HepG2 (cell line): Measurements from ENCODE around the gene ECT2. TPM values are rescaled to one million over a fixed set of nuclear protein-coding genes. Genes with fewer than 3 reads are reported as not detected.

ENCODE experiments used
- ATAC-seq: fragments of 200-7000 bp; cut with Tn5 transposase; 3 replicates; pipeline ENCODE4 v1.9.1; 2020; ENCODE audit warnings: mild to moderate bottlenecking, moderate library complexity
- BruUV-seq: library from RNA; stranded (reverse); fragments of 400-500 nt; replicated peaks from 2 replicates; lab custom pipeline; 2021; lab: Mats Ljungman, UMichigan
- CTCF ChIA-PET: fragments of 300-600 bp; formaldehyde crosslinking; extraction: SDS; loops from one replicate; lab custom pipeline; 2021; ENCODE audit warnings: low total read pairs, inconsistent platforms, low intra/inter-chr PET ratio; lab: Yijun Ruan, JAX
- POLR2A ChIA-PET: fragments of 350-600 bp; sonication (Branson Sonifier 250); formaldehyde crosslinking; loops from one replicate; lab custom pipeline; 2020; ENCODE audit warnings: antibody characterized with exemption, inconsistent platforms; lab: Yijun Ruan, JAX
- DNase-seq: peaks from one replicate; pipeline ENCODE4 v3.0.0-alpha.2; 2015; ENCODE audit warnings: low spot score
- FAIRE-seq: peaks from 3 replicates; lab custom pipeline; 2011; peaks lifted over from hg19 to GRCh38; lab: Jason Lieb, UNC
- H2AFZ ChIP-seq: one replicate; pipeline ENCODE4 v1.6.1; 2011; ENCODE audit warnings: low read length, inconsistent platforms
- H3K27ac ChIP-seq: fragments of 300-600 bp; 3 replicates; pipeline ENCODE4 v1.8.0; 2011; ENCODE audit warnings: mixed run types, mild to moderate bottlenecking, mixed read lengths, low read length, inconsistent platforms; ENCODE audit not compliant: insufficient read depth; ENCODE audit errors: extremely low read length
- H3K27me3 ChIP-seq, 2 experiments: fragments of 200-600 bp in 1 of 2; 2 replicates in 1 of 2; 3 replicates in 1 of 2; pipeline versions ENCODE4 v1.6.0 to v1.8.0; 2011; ENCODE audit warnings: low read length in 2 of 2, mild to moderate bottlenecking in 2 of 2, moderate library complexity in 2 of 2, inconsistent platforms in 1 of 2; ENCODE audit not compliant: insufficient read depth in 2 of 2, control insufficient read depth in 1 of 2
- H3K36me3 ChIP-seq, 2 experiments: fragments of 200-600 bp in 1 of 2; replicated peaks in 1 of 2; 2 replicates in 1 of 2; 3 replicates in 1 of 2; pipeline versions ENCODE4 v1.5.1 to v1.8.0; 2011; ENCODE audit warnings: low read length in 2 of 2, inconsistent platforms in 1 of 2; ENCODE audit not compliant: insufficient read depth in 2 of 2, control insufficient read depth in 1 of 2
- H3K4me1 ChIP-seq: 2 replicates; pipeline ENCODE4 v1.5.1; 2012; ENCODE audit warnings: low read length, inconsistent platforms; ENCODE audit not compliant: insufficient read depth
- H3K4me2 ChIP-seq: 2 replicates; pipeline ENCODE4 v1.6.0; 2011; ENCODE audit warnings: low read depth, low read length, inconsistent platforms
- H3K4me3 ChIP-seq, 3 experiments: fragments of 200-600 bp in 1 of 3; sonication (generic), shearing (Covaris generic) in 1 of 3; replicated peaks in 1 of 3; 2 replicates each; pipeline ENCODE4 v1.5.1; 2011 to 2016; ENCODE audit warnings: low read length in 3 of 3, inconsistent platforms in 2 of 3, low read depth in 2 of 3, mild to moderate bottlenecking in 2 of 3, control low read depth in 1 of 3, mixed read lengths in 1 of 3; ENCODE audit not compliant: insufficient read depth in 1 of 3
- H3K79me2 ChIP-seq: one replicate; pipeline ENCODE4 v1.6.1; 2011; ENCODE audit warnings: low read length, inconsistent platforms; ENCODE audit not compliant: insufficient read depth
- H3K9ac ChIP-seq: 2 replicates; pipeline ENCODE4 v1.6.0; 2011; ENCODE audit warnings: mild to moderate bottlenecking, low read depth, low read length, inconsistent platforms; ENCODE audit not compliant: insufficient read depth
- H3K9me3 ChIP-seq: 2 replicates; pipeline ENCODE4 v1.5.1; 2012; ENCODE audit warnings: mild to moderate bottlenecking, low read length
- H4K20me1 ChIP-seq: 2 replicates; pipeline ENCODE4 v1.6.0; 2011; ENCODE audit warnings: inconsistent platforms, mild to moderate bottlenecking, low read length, moderate library complexity; ENCODE audit not compliant: insufficient read depth
- ATF7 ChIP-seq, 2 experiments: fragments of 450-650 bp in 1 of 2; sonication (generic) in 1 of 2; formaldehyde crosslinking in 1 of 2; IDR thresholded peaks; 2 replicates each; pipeline versions ENCODE4 v1.4.0 to v1.6.1; 2016 to 2020; ENCODE audit warnings: antibody characterized with exemption in 1 of 2, mild to moderate bottlenecking in 1 of 2, missing genetic modification reagents in 1 of 2
- DNMT3B ChIP-seq: conservative IDR thresholded peaks from 2 replicates; pipeline ENCODE4 v1.6.1; 2016; ENCODE audit warnings: missing biosample characterization, control low read depth
- KLF15 ChIP-seq: sonication (generic); formaldehyde crosslinking; IDR thresholded peaks from 2 replicates; pipeline ENCODE4 v1.8.1; 2023; ENCODE audit warnings: borderline replicate concordance, mild to moderate bottlenecking, inconsistent platforms, missing genetic modification reagents, mixed read lengths
- NR2F6 ChIP-seq, 2 experiments: IDR thresholded peaks; 2 replicates each; pipeline ENCODE4 v1.6.1; 2016; ENCODE audit warnings: antibody characterized with exemption in 1 of 2, mild to moderate bottlenecking in 1 of 2
- ZFP41 ChIP-seq: sonication (generic); formaldehyde crosslinking; IDR thresholded peaks from 2 replicates; pipeline ENCODE4 v1.4.0; 2020; ENCODE audit warnings: mild to moderate bottlenecking, missing genetic modification reagents, borderline replicate concordance
- ZFP90 ChIP-seq: sonication (generic); formaldehyde crosslinking; IDR thresholded peaks from 2 replicates; pipeline ENCODE4 v1.8.0; 2022; ENCODE audit warnings: missing genetic modification reagents, mild to moderate bottlenecking, inconsistent platforms, borderline replicate concordance
- ZNF543 ChIP-seq: sonication (generic); formaldehyde crosslinking; IDR thresholded peaks from 2 replicates; pipeline ENCODE4 v1.4.0; 2020; ENCODE audit warnings: mild to moderate bottlenecking, missing genetic modification reagents
- ZNF773 ChIP-seq: sonication (generic); formaldehyde crosslinking; IDR thresholded peaks from 2 replicates; pipeline ENCODE4 v1.4.0; 2020; ENCODE audit warnings: missing genetic modification reagents, borderline replicate concordance
- ZNF777 ChIP-seq: sonication (generic); formaldehyde crosslinking; IDR thresholded peaks from 2 replicates; pipeline ENCODE4 v1.4.0; 2020; ENCODE audit warnings: missing genetic modification reagents
- ZNF891 ChIP-seq: sonication (generic); formaldehyde crosslinking; IDR thresholded peaks from 2 replicates; pipeline ENCODE4 v1.5.0; 2020; ENCODE audit warnings: mild to moderate bottlenecking, missing genetic modification reagents
- WGBS: methylation state at CpG from one replicate; pipeline ENCODE4 v1.1.6; 2017; ENCODE audit warnings: low lambda C conversion rate; 5-methylcytosine and 5-hydroxymethylcytosine counted together
- in situ Hi-C: cut with HindIII; loops from 2 replicates; pipeline ENCODE4 v1.10.0; 2017; ENCODE audit warnings: low pct_unique_long_range_greater_than_20kb; ENCODE audit not compliant: extremely low pct_ligation_motif_present
- intact Hi-C: fragments of 100-400 bp; cut with micrococcal nuclease; formaldehyde crosslinking; loops from one replicate; pipeline ENCODE4 v1.10.0; 2022; ENCODE audit not compliant: unreplicated experiment
- polyA plus RNA-seq, 8 experiments: library from polyadenylated mRNA; depleted of rRNA in 3 of 8; stranded (reverse) in 7 of 8; unstranded in 1 of 8; fragments of >200 nt; fragmentation: Illumina TruSeq in 4 of 8; extraction: Trizol in 4 of 8; gene quantifications; 2 replicates each; pipeline versions ENCODE4 v1.2.1 to v1.2.3, GENCODE V29; 2011 to 2016; ENCODE audit warnings: low read depth in 4 of 8, missing spikeins in 1 of 8, mixed read lengths in 1 of 8; ENCODE audit not compliant: insufficient read depth in 1 of 8
- total RNA-seq, 5 experiments: library from RNA; depleted of rRNA; stranded (reverse); fragments of >200 nt; fragmentation: Illumina TruSeq; extraction: Trizol; gene quantifications; 2 replicates each; pipeline ENCODE4 v1.2.3, GENCODE V29; 2016; ENCODE audit warnings: low read depth in 1 of 5
- TF ChIP-seq, protein P1 (sequence below): sonication (generic); formaldehyde crosslinking; IDR thresholded peaks from 2 replicates; pipeline ENCODE4 v1.8.1; 2023; ENCODE audit warnings: mild to moderate bottlenecking, missing genetic modification reagents
- TF ChIP-seq, protein P2 (sequence below): sonication (generic); formaldehyde crosslinking; IDR thresholded peaks from 2 replicates; pipeline ENCODE4 v1.4.0; 2020; ENCODE audit warnings: missing genetic modification reagents, borderline replicate concordance
- TF ChIP-seq, protein P3 (sequence below): sonication (generic); formaldehyde crosslinking; IDR thresholded peaks from 2 replicates; pipeline ENCODE4 v1.5.0; 2020; ENCODE audit warnings: mild to moderate bottlenecking, low read depth, missing genetic modification reagents, borderline replicate concordance

The ECT2 gene
- total and polyA plus RNA-seq, 2 of the 13 experiments (the other 11 are each of a cell fraction or from before 2014, with no cell fraction given): 21.6 to 52.0 TPM

DNA sequence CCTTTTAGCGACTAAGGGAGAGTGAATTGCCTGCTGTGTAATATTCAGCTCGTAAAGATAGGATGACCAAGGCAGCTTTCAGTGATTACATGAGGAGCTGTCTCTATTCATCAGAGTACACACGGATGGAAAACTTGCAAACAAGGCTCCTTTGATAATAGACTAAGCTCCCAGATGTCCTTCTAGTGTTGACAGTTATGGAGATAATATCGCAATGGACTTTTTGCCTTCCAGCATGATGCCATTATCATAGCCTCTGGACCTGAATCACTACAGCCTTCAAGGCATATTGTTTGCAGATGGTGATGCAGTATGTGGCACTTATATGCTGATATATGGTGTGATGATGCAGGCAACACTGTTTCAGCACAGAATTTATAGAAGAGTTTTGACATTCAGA lies 93.9 kb downstream of the ECT2 start:
- H3K4me3 ChIP-seq: no peak overlapping the region
- POLR2A ChIA-PET: no interaction called here
- H3K9me3 ChIP-seq: no peaks in the 10 kb centered on the region
- TF ChIP-seq KLF15 (CRISPR knock-in tag): no peak
- no peak for TF ChIP-seq ZNF543 (CRISPR knock-in tag)
- no peak for TF ChIP-seq ZNF773 (CRISPR knock-in tag)
- TF ChIP-seq, protein P1, sequence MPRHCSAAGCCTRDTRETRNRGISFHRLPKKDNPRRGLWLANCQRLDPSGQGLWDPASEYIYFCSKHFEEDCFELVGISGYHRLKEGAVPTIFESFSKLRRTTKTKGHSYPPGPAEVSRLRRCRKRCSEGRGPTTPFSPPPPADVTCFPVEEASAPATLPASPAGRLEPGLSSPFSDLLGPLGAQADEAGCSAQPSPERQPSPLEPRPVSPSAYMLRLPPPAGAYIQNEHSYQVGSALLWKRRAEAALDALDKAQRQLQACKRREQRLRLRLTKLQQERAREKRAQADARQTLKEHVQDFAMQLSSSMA (CRISPR knock-in tag): no peak
- TF ChIP-seq ZFP90 (CRISPR knock-in tag): no peak
- no peak for TF ChIP-seq ZNF777 (CRISPR knock-in tag)
- TF ChIP-seq, all 625 proteins: peak for 0
- no TSS peak for BruUV-seq
- H3K79me2 ChIP-seq: no peaks in the 10 kb centered on the region
- H3K27me3 ChIP-seq: peaks cover 0 to 4% of the 10 kb centered on the region in 2 experiments; a peak in 1 of 5 replicates
- FAIRE-seq (no peak), ATAC-seq (no peak), DNase-seq (peak; percentile 7)
- in situ Hi-C loops (no loop called here), intact Hi-C loops (no loop called here)
- H3K4me1 ChIP-seq: no peaks in the 10 kb centered on the region
- H3K36me3 ChIP-seq: no peaks in the 10 kb centered on the region
- 10% methylated on average over 3 of the region's 4 CpGs for WGBS
- H3K27ac ChIP-seq: no peak overlapping the region
- no peaks in the 10 kb centered on the region for H4K20me1 ChIP-seq
- CTCF ChIA-PET: no interaction called here
- no peak overlapping the region for H3K4me2 ChIP-seq
- H2AFZ ChIP-seq: no peak overlapping the region
- no peak overlapping the region for H3K9ac ChIP-seq

DNA sequence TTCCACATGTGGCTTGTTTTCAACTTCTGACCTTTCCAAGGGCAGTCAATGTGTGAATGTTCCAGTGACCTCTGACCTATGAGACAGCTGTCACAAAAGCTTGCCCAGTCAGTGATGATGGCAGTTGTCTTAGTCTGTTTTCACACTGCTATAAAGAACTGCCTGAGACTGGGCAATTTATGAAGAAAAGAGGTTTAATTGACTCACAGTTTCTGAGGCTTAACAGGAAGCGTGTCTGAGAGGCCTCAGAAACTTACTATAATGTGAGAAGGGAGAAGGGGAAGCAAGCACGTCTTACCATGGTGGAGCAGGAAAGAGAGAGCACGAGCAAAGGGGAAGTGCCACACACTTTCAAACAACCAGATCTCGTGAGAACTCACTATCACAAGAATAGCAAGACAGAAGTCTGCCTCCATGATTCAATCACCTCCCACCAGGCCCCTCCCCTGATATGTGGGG lies 95.6 kb downstream of the ECT2 start:
- no peak overlapping the region for H3K4me3 ChIP-seq
- WGBS: 24% methylated on average over 4 of the region's 4 CpGs
- in situ Hi-C loops (no loop called here), intact Hi-C loops (no loop called here)
- no peak overlapping the region for H3K27ac ChIP-seq
- no peak overlapping the region for H2AFZ ChIP-seq
- FAIRE-seq (no peak), ATAC-seq (no peak), DNase-seq (no peak)
- ChIA-PET CTCF (no interaction called here), POLR2A (no interaction called here)
- BruUV-seq: no TSS peak
- H3K79me2 ChIP-seq: no peaks in the 10 kb centered on the region
- no peaks in the 10 kb centered on the region for H4K20me1 ChIP-seq
- no peaks in the 10 kb centered on the region for H3K36me3 ChIP-seq
- no peak overlapping the region for H3K9ac ChIP-seq
- no peaks in the 10 kb centered on the region for H3K9me3 ChIP-seq
- no peaks in the 10 kb centered on the region for H3K4me1 ChIP-seq
- TF ChIP-seq, protein P2, sequence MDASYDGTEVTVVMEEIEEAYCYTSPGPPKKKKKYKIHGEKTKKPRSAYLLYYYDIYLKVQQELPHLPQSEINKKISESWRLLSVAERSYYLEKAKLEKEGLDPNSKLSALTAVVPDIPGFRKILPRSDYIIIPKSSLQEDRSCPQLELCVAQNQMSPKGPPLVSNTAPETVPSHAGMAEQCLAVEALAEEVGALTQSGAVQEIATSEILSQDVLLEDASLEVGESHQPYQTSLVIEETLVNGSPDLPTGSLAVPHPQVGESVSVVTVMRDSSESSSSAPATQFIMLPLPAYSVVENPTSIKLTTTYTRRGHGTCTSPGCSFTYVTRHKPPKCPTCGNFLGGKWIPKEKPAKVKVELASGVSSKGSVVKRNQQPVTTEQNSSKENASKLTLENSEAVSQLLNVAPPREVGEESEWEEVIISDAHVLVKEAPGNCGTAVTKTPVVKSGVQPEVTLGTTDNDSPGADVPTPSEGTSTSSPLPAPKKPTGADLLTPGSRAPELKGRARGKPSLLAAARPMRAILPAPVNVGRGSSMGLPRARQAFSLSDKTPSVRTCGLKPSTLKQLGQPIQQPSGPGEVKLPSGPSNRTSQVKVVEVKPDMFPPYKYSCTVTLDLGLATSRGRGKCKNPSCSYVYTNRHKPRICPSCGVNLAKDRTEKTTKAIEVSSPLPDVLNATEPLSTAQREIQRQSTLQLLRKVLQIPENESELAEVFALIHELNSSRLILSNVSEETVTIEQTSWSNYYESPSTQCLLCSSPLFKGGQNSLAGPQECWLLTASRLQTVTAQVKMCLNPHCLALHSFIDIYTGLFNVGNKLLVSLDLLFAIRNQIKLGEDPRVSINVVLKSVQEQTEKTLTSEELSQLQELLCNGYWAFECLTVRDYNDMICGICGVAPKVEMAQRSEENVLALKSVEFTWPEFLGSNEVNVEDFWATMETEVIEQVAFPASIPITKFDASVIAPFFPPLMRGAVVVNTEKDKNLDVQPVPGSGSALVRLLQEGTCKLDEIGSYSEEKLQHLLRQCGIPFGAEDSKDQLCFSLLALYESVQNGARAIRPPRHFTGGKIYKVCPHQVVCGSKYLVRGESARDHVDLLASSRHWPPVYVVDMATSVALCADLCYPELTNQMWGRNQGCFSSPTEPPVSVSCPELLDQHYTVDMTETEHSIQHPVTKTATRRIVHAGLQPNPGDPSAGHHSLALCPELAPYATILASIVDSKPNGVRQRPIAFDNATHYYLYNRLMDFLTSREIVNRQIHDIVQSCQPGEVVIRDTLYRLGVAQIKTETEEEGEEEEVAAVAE (CRISPR knock-in tag): no peak
- TF ChIP-seq ZNF891 (CRISPR knock-in tag): no peak
- no peak for TF ChIP-seq DNMT3B
- no peak for TF ChIP-seq ZFP41 (CRISPR knock-in tag)
- no peak for TF ChIP-seq ATF7 (IDR thresholded peaks at IDR 0.05)
- no peak for TF ChIP-seq ATF7 (CRISPR knock-in tag; IDR thresholded peaks at IDR 0.05)
- TF ChIP-seq, protein P3, sequence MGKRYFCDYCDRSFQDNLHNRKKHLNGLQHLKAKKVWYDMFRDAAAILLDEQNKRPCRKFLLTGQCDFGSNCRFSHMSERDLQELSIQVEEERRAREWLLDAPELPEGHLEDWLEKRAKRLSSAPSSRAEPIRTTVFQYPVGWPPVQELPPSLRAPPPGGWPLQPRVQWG (CRISPR knock-in tag): no peak
- peak; percentile 49; the same call in 1 of the 2 replicates for TF ChIP-seq NR2F6 (IDR thresholded peaks at IDR 0.05)
- no peak for TF ChIP-seq NR2F6 (CRISPR knock-in tag; IDR thresholded peaks at IDR 0.05)
- no peak overlapping the region for H3K4me2 ChIP-seq
- peaks cover 0 to 4% of the 10 kb centered on the region in 2 experiments; a peak in 1 of 5 replicates for H3K27me3 ChIP-seq
